ENCODE results near the gene CYB561D2.

Gene CYB561D2

DNA sequence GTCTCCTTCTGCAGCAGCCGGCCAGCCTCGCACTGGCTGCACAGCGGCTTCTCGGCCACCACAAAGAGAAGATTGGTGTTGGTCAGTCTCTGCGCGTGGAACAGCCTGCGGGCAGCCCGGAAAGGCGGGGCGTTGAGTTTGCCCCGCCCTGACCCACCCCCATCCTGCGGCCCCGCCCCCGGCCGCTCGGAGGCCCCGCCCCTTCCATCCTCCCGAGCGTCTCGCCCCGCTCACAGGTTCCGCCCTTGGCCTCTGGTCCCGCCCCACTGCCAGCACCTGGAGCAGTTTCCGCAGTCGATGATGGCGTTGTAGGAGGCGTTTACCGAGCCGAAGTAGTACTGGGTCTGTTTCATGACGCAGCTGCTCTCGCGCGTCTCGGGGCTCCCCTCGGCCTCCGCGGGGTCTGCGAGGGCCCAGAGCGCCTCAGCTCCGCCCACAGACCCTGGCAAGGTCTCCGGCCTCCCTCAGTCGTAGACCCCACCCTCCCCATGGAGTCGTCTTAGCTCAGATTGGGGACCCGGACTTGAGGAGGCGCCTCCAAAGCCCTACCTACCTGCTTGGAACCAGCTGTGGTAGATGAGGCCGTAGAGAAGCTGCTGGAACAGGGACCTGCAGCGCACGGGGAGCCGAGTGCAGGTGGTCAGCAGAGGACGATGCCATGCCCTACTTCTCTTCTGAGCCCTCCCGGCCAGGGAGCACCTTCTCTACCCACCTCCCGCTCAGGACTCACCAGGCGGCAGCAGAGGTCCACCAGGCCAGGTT lies 14.6 kb downstream of the CYB561D2 start:
- peak; percentile 94 for DNase-seq (ENCODE audit: low spot score)

DNA sequence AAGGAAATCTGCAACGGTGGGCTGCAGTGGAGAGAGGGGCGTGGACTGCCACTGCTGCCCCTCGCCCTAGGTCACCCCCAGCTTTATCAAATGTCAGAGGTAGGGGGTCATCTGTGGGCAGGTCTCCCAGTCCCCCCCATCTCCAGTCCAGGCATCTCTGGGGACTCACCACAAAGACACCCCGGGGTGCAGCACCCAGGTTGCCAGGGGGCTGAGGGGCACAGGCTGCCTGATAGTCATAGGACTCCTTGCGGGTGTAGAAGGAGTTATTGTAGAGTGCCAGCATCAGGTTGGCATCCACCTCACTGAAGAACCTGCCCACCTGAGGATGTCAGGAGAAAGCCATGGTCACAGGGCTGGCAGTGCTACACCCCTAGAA lies 15.2 kb downstream of the CYB561D2 start:
- no peak for DNase-seq (ENCODE audit: low spot score)

DNA sequence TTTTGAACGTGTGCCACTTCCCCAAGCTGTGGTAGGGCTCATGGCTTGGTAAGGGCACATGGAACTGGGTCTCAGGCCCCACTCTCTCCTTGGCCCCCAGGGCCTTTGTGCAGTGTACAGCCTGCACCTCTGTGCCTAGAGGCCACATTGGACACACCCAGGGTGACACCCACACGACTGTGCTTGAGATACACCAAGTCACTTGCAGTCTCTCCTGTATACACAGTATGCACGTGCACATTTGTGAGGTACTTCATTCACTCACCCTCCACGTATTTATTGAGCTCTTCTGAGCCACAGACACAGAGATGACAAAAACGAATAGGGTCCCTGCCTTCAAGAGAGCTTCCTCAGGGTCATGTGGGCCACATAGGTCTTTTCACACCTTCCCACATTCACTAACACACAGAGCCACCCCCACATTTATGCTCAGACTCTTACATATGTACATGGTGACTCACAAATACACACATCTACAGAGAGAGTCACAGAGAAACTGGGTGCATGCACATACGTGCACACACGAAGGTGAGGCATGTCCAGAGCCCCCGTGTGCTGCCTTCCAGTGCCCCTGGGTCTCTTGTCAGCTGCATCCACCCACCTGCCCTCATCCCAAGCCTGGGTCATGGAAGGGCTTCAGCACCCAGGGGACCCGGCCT lies 18.5 kb downstream of the CYB561D2 start:
- DNase-seq (ENCODE audit: low spot score) = no peak

DNA sequence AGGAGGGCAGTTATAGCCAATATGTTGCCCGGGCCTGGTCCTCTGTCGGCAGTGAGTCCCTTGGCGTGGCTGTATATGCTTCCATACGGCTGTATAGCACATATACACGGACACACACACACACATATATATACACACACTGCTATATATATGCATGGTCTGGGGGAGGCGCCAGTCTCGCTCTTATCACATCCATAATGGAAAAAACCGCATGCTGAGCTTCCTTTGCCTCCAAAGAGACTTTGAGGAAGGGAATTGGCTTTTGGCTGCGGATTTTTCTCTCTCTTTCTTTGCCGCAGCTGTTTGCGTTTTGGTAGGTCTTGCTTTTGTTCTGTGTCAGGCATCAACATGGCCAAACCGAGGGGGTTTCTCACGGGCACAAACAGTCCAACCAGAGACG lies 19.9 kb downstream of the CYB561D2 start:
- DNase-seq (ENCODE audit: low spot score) = no peak

DNA sequence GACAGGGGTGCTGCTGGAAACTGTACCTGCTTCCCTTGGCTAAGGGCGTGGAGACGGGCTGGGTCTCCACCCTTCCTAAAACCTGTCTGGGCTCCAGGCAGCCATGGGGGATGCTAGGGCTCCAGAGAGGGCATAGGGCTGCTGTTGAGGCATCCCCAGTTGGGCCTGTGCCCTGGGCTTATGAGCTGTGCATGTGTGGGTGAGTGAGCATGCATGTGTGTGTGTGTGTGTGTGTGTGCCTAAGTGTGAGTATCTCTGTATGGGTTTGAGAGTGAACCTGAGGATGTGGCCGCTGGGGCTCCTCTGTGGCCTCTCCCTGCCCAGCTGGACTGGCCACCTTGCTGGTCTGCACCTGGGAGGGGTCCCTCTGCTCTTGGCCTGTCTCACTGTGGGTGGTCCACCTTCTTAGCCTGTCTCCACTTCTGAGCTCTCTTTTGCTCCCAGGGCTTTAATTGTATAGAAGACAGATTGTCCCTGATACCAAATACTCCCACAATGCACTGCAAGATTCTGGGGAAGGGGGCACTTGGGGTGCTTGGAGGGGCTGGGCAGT lies 20.5 kb downstream of the CYB561D2 start:
- no peak for DNase-seq (ENCODE audit: low spot score)

DNA sequence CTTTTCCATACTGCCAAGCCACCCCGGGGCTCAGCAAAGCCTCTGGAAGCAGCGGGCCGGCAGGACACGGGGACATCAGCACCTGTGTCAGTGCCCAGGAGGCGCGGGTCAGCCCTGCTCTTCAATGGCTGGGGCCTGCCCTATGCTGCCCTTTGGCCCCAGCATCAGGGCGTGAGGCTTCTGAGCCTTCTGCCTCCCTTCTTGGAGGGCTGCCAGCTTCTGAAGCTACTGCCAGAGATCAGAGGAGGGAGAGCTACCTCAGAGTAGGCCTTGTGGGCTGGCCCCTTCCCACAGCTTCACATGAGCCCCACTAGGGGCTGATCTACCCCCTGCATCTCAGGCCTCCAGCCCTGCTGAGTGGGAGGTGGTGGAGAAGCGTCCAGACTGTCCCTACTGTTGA lies 21.7 kb downstream of the CYB561D2 start:
- no peak for DNase-seq (ENCODE audit: low spot score)

DNA sequence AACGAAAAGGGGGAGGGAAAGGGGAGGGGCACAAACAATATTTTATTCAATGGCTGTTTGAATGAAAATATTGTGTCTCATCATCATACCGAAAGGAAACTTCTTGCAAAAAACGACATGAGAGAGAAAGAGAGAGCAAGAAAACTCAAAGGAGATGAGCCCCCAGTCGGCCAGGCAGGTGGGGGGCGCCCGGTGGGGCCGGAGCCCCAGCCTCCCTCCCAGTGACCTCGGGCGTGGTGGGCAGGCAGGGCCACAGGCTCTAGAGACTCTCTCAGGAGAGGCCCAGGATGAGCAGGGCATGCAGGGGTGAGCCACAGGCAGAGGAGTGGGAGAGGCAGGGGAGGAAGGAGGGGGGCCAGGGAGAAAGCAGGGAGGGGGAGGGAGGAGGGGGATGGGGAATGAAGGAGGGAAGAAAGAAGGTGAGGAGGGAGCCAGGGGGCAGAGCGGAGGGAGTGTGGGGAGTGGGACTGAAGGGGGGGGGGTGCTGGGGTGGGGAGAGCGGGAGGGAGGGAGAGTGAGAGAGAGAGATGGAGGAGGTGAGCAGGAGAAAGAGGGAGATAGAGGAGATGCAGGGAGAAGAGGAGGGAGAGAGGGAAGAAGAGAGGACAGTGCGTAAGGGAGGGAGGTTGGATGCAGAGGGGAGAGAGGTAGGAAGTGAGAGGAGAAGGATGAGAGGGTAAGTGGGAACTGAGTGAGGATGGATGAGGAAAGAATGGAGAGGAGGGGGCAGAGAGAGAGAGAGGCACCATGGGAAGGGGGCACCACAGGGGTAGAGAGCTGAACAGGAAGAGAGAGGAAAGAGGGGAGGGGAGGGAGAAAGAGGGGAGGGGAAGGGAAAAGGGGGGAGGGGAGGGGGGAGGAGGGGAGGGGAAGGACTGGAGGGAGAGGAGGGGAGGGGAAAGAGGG lies 22.7 kb downstream of the CYB561D2 start:
- no peak for DNase-seq (ENCODE audit: low spot score)

DNA sequence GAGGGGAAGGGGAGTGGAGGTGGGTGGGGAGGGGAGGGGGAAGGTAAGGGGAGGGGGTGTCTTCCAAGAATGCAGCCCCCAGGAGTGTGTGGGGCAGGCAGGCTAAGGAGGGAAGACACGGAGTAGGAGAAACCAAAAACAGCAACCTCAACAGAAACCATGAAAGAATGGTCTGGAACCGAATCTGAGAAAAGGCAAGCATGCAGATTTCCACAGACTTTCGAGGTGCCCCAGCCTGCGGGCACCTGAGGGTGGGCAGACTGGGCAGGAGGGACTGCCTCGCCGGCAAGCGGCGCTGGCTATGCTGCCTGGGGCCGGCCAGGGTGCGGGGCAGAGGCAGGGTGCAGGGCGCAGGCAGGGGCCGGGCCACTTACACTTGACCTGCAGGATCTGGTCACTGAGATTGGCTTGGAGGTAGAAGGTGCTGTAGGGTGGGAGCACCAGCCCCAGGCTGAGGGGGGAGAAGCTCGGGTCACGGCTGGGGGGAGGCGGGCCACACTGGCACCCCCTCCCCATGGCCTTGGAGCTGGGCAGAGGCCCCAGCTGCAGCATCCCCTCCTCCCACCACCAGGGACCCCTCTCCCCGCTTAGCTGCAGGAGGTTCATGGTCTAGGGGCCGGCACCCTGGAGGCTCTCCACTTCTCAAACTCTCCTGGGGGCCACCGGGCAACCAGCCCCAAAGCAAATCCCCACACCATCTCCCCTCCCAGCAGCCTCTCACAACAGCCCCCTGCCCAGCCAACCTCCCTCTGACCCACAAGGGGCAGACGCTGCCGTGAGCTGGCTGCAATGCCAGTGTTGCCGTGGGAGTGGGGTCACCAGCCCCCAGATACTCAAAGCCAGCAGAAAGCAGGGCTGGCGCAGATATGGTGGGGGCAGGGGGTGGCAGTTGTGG lies 23.9 kb downstream of the CYB561D2 start:
- DNase-seq (ENCODE audit: low spot score) = no peak

DNA sequence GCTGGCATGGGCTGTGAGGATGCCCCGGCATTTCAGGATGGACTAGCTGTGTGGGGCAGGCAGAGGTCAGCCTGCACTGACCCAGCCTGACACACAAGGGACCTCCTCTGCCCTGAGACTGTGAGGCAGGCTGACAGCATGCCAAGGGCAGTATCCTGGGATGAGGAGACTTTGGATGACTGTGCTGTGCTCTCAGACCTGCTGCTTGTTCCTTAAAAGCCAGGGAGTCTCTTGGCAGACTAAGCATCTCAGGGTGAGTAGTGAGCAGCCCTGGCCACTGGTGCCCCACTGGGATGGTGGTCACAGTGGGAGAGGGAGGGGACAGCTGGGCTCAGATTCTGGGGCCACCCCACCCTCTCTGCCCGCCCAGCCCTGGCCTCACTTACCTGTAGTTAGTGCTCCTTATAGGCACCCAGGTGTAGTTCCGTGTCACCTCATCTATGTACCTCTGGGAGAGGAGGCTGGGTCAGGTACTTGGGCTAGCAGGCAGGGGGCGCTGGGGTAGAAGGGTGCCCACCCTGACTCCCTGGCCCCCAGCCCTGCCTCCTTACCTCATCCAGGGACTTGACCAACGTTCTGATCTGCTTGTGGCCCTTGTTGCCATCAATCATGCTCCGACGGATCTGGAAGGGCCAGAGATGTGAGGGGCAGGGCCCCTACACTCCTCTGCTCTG lies 24.7 kb downstream of the CYB561D2 start:
- no peak for DNase-seq (ENCODE audit: low spot score)

DNA sequence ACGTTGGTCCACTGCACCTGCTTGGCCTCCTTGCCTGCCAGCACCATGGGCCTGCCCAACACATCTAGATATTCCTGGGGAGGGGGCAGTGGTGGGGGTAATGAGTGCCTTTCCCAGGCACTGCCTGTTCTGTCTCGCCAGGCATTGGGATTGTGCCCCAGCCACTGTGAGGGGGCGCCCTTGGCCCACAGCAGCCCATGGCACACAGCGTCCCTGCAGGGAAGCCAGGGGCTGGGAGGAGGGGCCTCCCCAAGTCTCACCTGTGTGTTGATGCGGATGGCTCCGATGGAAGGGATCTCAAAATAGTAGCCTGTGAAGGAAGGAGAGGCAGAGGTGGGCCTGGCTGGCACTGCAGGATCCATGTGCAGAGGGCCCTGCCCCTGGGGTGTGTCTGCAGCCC lies 27.4 kb downstream of the CYB561D2 start:
- DNase-seq (ENCODE audit: low spot score) = no peak

DNA sequence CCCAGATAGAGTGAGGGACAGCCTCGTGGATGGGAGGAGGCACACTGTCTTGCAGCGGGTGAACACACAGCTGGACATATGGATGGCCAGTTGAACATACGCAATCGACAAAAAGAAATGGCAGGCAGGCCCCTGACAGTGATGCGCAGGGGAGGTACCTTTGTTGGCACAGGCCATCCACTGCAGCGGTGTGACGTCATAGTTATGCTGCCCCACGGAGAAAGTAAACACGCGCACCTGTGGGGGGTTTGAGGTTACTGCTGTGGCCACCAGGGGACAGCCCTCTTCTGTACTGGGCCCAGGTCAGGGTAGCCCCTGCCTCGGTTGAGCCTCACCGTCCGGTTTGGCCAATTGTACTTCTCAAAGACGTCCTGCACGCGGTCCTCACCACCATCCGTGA lies 28.1 kb downstream of the CYB561D2 start:
- DNase-seq (ENCODE audit: low spot score) = no peak

DNA sequence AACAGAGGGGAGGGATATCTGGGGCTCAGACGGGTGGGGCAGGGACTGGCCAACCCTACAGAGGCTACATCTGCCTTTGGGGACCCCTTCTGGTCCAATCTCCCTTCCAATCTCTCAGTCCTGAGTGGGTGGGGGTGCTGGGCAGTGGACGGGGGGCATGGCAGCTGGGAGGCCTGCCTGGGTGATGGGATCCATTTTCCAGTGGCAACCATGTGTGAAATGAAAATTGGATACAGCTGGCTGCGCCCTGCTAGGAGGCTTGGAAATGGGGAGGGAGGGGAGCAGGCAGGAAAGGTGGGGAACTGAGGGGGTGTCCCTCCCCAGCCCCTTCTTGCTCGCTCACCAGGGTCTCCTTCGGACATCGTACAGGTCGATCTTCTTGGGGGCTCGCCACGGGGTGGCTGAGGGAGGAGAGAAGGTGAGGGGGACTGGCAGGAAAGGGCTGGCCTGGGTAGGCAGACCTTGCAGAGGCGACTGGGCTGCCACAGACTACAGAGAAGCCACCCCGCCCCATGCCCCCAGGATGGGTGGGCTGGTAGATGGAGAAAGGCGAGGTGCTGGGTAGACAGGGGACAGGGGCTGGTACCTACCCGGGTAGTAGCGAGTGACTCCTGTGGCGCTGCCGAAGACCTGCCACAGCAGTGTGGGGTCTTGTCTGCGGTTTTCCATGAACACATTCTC lies 29.9 kb downstream of the CYB561D2 start:
- DNase-seq (ENCODE audit: low spot score) = no peak

DNA sequence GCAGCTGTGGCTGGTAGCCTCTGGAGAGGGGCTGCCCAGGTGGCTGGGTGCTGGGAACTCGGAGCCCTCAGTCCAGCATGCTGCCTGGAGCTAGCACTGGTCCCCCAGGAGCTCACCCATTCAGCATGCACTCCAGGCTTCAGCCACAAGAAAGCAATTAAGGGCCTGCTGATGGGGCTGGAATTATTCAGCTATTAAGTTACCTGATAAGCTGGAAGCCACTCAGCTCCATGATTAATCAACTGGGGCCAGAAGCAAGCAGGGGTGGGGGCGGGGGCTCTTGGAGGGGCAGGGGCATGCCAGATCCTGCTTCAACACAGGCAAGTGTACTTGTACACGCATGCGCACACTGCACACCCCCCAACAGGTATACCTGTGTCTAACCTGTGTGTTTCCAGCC lies 30.7 kb downstream of the CYB561D2 start:
- DNase-seq (ENCODE audit: low spot score) = no peak

DNA sequence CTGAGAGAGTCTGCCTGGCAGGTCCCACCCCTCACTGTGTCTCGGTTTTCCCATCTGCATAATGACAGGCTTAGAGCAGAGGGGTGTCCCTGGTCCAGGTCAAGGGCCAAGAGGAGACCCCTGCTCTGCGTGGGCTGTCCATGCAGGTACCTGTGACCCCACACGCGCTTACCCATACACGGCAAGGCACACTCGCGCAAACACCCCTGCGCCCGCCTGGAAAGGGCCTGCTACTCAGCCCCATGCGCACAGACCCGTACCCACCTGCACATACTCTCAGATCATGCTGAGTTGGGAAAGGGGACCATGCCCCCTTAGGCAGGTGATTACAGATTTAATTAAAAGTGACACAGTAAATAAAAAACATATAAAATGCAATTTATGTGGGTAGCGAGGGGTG lies 32.1 kb downstream of the CYB561D2 start:
- no peak for DNase-seq (ENCODE audit: low spot score)

DNA sequence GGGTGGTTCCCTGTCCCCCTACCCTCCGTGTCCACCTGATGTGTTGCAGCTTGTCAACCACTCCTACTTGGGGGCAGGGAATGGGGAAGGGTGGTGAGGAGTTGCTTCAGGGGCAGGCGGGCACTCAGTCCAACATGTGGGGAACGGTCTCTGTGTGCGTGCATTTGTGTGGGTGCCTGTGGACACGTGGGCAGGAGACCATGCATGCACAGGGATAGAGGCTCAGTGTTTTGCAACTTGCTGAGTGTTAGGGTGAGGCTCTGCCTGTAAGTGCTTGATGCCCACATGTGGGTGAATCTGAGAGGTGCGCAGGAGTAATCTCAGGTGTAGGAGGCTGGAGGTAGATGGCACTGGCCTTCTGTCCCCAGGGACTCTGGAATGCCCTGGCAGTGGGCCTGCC lies 33.1 kb downstream of the CYB561D2 start:
- DNase-seq (ENCODE audit: low spot score) = no peak

DNA sequence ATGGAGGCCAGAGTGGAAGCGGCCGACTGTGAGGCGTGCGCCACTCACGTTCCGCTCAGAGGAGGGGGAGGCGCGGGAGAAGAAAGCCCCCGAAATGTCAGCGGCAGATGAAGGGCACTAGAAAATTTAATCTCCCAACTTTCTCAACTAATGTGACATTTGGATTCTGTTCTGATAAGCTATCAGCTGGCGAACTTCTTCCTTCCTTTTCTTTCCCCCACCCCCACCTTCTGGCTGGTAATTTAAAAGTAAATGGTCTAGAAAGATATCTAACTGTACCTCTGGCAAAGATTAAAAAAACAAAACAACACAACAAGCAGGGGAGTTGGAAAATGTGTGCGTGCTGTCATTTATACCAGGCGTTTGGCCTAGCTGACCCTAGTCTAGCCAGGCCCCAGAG lies 35.1 kb downstream of the CYB561D2 start:
- DNase-seq (ENCODE audit: low spot score) = no peak

DNA sequence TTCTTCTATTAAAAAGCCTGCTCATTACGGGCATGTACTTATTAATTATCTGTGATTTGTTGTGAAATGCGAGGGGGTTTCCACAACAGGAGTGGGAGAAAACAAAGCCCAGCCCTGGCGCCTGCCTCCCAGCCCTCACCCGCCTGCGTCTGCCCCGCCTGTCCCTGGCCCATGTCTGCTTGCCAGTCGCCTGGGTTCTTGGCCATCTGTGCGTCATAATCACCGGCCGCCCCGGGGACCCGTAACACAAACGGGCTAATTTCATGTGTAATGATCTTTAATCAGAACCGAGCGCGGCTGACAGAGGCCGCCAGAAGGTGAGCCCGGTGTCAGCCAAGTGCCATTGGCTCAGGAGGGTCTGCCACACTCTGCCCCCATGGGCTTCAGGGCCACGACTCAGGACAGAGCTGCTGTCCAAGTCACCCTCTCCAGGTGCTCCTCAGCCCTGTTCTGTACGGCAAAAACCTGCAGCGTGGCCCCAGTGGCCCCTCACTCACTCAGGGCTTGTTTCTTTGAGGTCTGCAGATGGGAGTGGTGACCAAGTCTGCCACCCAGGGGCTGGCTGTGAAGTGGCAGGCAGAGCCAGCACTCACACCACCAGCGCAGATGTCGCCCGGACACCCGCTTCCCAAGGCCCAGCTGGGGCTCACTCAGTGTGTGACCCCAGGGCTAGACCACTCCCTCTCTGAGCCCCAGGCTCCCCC lies 37.5 kb downstream of the CYB561D2 start:
- no peak for DNase-seq (ENCODE audit: low spot score)

DNA sequence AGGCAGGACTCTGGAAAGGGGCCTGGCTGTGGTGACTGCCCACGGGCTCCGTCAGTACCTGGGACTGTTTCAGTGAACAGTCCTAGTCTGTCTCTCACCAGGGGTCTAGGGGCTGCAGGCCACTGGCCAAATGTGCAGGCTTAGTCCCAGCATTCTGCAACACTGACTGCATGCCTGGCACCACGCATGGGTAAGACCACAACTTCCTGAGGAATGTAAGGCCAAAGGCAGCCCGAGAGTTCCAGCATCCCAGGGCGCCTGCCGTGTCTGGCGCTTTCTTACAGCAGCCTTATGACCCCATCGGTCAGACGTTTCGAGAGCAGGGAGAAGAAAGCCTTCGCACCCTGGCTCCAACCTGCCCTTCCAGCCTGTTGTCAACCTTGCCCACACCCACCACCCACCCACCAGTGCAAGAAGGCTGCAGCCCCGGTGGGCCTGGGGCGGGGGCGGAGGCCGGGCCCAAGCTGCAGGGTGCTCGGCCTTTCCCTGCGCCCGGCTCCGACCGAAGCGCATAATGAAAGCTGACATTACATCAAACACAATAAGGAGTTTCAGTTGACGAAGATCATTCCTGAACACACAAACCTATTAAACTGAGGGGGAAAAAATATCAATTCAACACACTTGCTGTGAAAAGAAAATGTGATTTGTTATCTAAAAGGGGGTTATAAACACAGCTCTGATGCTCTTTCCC lies 38.2 kb downstream of the CYB561D2 start:
- no peak for DNase-seq (ENCODE audit: low spot score)

DNA sequence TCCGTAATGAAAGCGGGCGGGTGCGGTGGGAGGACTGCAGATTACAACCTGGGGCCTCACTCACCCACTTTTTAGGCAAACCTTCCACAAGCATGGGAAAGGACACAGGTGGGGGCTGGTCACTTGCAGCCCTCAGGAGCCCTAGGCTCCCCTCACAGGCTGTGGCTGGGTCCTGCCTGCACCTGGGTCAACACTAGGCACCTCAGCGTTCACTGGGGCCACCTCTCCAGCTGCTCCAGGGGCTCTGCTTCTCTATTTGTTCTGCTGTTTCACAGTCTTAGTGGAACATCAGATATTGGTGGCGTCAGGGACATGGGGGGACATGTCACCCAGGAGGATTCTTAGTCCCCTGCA lies 38.7 kb downstream of the CYB561D2 start:
- DNase-seq (ENCODE audit: low spot score) = no peak

Data from CD4-positive, alpha-beta T cell treated with Interleukin-6 at 100 ng/mL for 8 hours (primary cell).